Osteoblast (primary cell): ENCODE results near the gene GAK. TPM values are rescaled to one million over a fixed set of nuclear protein-coding genes. Genes with fewer than 3 reads are reported as not detected.

ENCODE experiments used
- DNase-seq: peaks from one replicate; pipeline ENCODE4 v3.0.0; 2011; ENCODE audit warnings: low spot score, mixed read lengths; ENCODE audit not compliant: insufficient read length; ENCODE audit errors: missing footprints
- H2AFZ ChIP-seq: 2 replicates; pipeline ENCODE4 v1.6.0; 2011; ENCODE audit warnings: mild to moderate bottlenecking, low read length
- H3K27ac ChIP-seq: 2 replicates; pipeline ENCODE4 v1.5.1; 2011; ENCODE audit warnings: mild to moderate bottlenecking, low read depth, low read length, moderate library complexity
- H3K27me3 ChIP-seq: 2 replicates; pipeline ENCODE4 v1.6.0; 2012; ENCODE audit warnings: mild to moderate bottlenecking, control low read depth, inconsistent platforms, low read length, moderate library complexity; ENCODE audit not compliant: insufficient read depth
- H3K36me3 ChIP-seq: 2 replicates; pipeline ENCODE4 v1.5.1; 2011; ENCODE audit warnings: mild to moderate bottlenecking, low read length, control low read depth, moderate library complexity; ENCODE audit not compliant: insufficient read depth
- H3K4me1 ChIP-seq: 2 replicates; pipeline ENCODE4 v1.5.1; 2011; ENCODE audit warnings: mild to moderate bottlenecking, low read length, control low read depth, moderate library complexity; ENCODE audit not compliant: insufficient read depth
- H3K4me2 ChIP-seq: 2 replicates; pipeline ENCODE4 v1.6.0; 2011; ENCODE audit warnings: mild to moderate bottlenecking, low read length; ENCODE audit not compliant: insufficient read depth
- H3K4me3 ChIP-seq: fragments of 200-600 bp; sonication (generic); 3 replicates; pipeline ENCODE4 v1.5.1; 2012; ENCODE audit warnings: mild to moderate bottlenecking, low read length, inconsistent platforms; ENCODE audit not compliant: insufficient read depth
- H3K79me2 ChIP-seq: 2 replicates; pipeline ENCODE4 v1.6.0; 2012; ENCODE audit warnings: mild to moderate bottlenecking, low read length, control low read depth, inconsistent platforms; ENCODE audit not compliant: insufficient read depth
- H3K9me3 ChIP-seq: 2 replicates; pipeline ENCODE4 v1.5.1; 2011; ENCODE audit warnings: low read depth, low read length, control low read depth
- H4K20me1 ChIP-seq: 2 replicates; pipeline ENCODE4 v1.6.0; 2012; ENCODE audit warnings: mild to moderate bottlenecking, low read length, control low read depth; ENCODE audit not compliant: insufficient read depth
- total RNA-seq: library from RNA; depleted of rRNA; stranded (reverse); fragments of >200 nt; gene quantifications from 2 replicates; pipeline ENCODE4 v1.2.3, GENCODE V29; 2012
- TF ChIP-seq, protein P1 (sequence below): IDR thresholded peaks from 2 replicates; pipeline ENCODE4 v1.5.1; 2011; ENCODE audit warnings: mild to moderate bottlenecking, low read depth, low read length, moderate library complexity; ENCODE audit errors: extremely low read depth

The GAK gene
- total RNA-seq, 1 donor: 48.9 TPM

DNA sequence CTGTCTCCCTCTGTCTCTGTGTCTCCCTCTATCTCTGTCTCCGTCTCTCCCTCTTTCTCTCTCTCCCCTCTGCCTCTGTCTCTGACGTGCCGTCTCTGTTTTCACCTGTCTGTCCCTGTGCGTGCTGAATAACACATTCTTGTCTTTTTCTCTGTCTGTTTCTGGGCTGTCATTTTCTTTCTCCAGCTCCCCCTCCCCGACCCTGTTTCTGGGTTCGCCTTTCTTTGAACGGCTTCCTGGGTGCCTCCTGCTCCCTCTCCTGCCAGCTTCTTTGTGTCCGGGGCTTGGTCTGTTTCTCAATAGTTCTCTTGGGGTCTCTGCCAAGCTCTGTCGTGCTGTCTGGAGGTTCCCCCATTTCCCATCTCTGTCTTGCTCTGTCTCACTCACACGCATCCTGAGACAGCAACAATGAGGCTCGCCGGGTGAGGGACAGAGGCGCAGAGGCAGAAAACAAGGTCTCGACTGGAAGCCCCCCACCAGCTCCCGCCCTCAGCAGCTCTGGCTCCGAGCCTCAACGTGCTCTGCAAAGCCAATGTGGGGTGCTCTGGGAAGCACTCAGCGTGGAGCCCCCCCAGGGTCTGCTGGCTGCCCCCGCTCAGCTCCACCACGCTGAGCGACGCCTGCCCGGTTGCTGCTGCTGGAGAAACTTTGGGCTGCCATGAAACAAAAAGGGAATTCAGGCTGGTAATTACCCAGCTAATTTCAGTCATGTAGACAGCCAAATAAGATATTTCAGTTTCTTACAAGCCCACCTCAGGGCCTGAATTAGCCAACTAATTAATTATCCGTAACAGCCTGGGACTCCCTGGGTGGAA lies 109.5 kb downstream of the GAK start:
- H3K36me3 ChIP-seq: no peaks in the 10 kb centered on the region
- TF ChIP-seq, protein P1, sequence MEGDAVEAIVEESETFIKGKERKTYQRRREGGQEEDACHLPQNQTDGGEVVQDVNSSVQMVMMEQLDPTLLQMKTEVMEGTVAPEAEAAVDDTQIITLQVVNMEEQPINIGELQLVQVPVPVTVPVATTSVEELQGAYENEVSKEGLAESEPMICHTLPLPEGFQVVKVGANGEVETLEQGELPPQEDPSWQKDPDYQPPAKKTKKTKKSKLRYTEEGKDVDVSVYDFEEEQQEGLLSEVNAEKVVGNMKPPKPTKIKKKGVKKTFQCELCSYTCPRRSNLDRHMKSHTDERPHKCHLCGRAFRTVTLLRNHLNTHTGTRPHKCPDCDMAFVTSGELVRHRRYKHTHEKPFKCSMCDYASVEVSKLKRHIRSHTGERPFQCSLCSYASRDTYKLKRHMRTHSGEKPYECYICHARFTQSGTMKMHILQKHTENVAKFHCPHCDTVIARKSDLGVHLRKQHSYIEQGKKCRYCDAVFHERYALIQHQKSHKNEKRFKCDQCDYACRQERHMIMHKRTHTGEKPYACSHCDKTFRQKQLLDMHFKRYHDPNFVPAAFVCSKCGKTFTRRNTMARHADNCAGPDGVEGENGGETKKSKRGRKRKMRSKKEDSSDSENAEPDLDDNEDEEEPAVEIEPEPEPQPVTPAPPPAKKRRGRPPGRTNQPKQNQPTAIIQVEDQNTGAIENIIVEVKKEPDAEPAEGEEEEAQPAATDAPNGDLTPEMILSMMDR: no peak
- H3K27ac ChIP-seq: no peak overlapping the region
- H3K9me3 ChIP-seq: peaks cover 3% of the 10 kb centered on the region
- no peaks in the 10 kb centered on the region for H4K20me1 ChIP-seq
- peaks cover 51% of the 10 kb centered on the region for H3K27me3 ChIP-seq
- H3K4me3 ChIP-seq: no peak overlapping the region
- no peaks in the 10 kb centered on the region for H3K4me1 ChIP-seq
- H3K79me2 ChIP-seq: no peaks in the 10 kb centered on the region
- peak; percentile 89 for DNase-seq
- no peak overlapping the region for H3K4me2 ChIP-seq
- H2AFZ ChIP-seq: no peak overlapping the region

DNA sequence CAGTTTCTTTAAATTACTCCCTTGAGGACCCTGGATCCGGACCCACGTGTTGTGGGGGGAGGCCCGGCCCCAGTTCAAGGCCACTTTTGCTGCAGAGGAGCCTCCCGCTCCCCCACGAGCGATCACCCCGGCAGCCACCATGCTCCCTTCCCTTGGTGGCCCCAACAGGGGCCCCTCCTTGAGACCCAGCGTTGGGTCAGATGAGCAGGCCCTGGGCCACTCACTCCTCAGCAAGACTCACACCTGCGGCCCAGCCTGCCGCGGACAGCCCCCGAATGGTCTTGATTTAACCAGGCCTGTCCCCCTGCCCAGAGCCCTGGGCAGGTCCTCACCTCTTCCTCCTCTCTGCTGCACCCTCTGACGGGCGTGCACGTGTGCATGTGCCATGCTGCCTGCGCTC lies 110.5 kb downstream of the GAK start:
- Histone ChIP-seq H3K4me1 (no peaks in the 10 kb centered on the region), H4K20me1 (no peaks in the 10 kb centered on the region), H3K4me3 (no peak overlapping the region), H3K4me2 (no peak overlapping the region), H2AFZ (no peak overlapping the region), H3K79me2 (no peaks in the 10 kb centered on the region), H3K27me3 (peaks cover 45% of the 10 kb centered on the region), H3K9me3 (peaks cover 3% of the 10 kb centered on the region), H3K36me3 (no peaks in the 10 kb centered on the region), H3K27ac (no peak overlapping the region)
- DNase-seq: peak; percentile 57
- TF ChIP-seq, protein P1: no peak

DNA sequence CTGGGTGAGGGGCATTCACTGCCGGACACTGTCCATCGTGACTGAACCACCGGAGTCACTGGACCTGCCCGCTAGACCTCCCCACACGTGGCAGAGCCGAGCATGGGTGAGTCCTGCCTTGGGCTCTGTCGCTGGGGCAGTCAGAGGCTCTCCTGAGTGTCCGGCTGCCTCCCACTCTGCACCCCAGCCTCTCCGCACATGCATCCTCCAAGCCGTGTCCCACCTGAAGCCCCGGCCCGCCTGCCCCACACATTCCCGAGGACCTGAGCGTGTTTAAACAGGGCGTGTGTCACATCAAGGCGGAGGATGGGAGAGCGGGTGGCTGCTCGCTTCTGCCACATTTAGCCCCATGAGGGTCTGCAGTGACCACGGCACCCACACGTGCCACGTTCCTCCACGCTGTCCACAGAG lies 110.9 kb downstream of the GAK start:
- H3K79me2 ChIP-seq: no peaks in the 10 kb centered on the region
- peak; percentile 55 for DNase-seq
- H3K36me3 ChIP-seq: no peaks in the 10 kb centered on the region
- no peak overlapping the region for H3K4me2 ChIP-seq
- H3K27me3 ChIP-seq: peaks cover 49% of the 10 kb centered on the region
- TF ChIP-seq, protein P1: no peak
- H3K9me3 ChIP-seq: peaks cover 3% of the 10 kb centered on the region
- no peak overlapping the region for H3K4me3 ChIP-seq
- no peaks in the 10 kb centered on the region for H3K4me1 ChIP-seq
- no peak overlapping the region for H2AFZ ChIP-seq
- no peaks in the 10 kb centered on the region for H4K20me1 ChIP-seq
- no peak overlapping the region for H3K27ac ChIP-seq
